Muscle of back (tissue), 11 donors: ENCODE results near the gene TMEM109. TPM values are rescaled to one million over a fixed set of nuclear protein-coding genes. Genes with fewer than 3 reads are reported as not detected.
"Not testable (repeated sequence)": the region's sequence is repeated elsewhere in the genome, so short reads cannot be mapped to it uniquely, and the experiment has no call there.

ENCODE experiments used
- DNase-seq, 3 donors: peaks; one replicate each; pipeline versions ENCODE4 v3.0.0 to v3.0.0-alpha.2; 2013
- polyA plus RNA-seq, 10 donors: library from polyadenylated mRNA; unstranded; fragments of 120-200 nt; gene quantifications; one replicate each; pipeline ENCODE4 v1.2.1, GENCODE V29; 2013; ENCODE audit not compliant: insufficient read length in 10 of 10

TMEM109 gene
- polyA plus RNA-seq, 10 donors: 73.9 to 109 (median 94.8) TPM

DNA sequence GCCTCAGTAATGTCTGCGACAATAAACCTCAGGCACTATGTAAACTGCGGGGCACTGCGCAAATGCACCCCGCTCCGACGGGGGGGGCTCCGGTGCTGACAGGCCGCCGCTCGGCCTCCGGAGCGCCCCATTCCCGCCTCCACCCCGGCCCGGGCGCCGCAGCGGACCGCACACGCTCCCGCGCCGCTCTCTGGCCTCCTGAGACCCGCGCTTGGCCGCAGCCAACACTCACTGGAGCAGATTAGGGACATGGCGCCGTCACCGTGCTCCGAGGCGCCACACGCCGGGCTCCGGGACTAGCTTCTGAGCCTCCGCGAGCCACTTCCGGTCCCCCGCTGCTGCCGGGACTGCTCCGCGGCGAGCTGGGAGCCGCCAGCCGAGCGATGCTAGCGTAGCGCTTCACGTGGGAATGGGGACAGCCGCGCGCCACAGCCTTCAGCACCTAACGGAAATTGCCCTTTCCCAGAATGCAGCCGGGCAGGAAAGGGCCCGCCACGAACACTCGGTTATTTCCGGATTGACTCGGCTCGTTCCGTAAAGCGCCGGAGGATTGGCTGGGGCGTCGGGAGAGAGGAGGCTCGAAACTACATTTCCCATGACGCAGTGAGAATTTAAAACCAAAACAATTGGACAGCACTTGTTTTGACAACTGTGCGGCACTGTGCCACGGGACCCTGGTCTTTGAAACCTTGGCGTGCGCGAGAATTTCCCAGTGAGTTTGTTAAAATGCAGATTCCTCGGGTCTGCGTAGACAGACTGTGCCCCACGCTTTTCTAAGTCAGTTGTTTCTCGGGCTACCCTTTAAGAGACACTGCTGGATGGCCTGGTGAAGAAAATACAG, 7.6 kb upstream of the TMEM109 start, which contains the start of gene PRPF19:
Gene PRPF19, minus strand, starts transcription at position 454 of the 841 bp plus-strand sequence. Its CDS starts 203 bp downstream, at position 251.
- peak; percentile 97 to 98 (median 97) for DNase-seq

DNA sequence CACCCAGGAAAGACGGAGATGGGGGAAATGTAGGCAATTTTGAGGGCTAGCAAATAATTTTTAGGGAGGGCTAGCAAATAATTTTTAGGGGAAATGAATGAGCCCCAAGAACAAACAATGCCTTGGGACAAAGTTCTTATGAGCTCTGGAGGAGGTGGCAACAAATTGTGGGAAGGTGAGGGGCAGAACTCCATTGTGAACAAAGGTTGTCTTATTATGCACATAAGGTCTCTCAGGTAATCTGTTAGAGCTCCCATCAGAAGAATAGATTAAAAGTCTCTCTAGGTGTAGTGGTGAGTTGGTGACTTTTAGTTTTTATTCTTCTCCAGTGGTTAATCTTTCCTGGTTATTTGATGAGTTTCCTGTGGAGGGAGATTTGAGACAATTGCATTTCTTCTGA, 5.2 kb upstream of the TMEM109 start:
- no peak for DNase-seq

DNA sequence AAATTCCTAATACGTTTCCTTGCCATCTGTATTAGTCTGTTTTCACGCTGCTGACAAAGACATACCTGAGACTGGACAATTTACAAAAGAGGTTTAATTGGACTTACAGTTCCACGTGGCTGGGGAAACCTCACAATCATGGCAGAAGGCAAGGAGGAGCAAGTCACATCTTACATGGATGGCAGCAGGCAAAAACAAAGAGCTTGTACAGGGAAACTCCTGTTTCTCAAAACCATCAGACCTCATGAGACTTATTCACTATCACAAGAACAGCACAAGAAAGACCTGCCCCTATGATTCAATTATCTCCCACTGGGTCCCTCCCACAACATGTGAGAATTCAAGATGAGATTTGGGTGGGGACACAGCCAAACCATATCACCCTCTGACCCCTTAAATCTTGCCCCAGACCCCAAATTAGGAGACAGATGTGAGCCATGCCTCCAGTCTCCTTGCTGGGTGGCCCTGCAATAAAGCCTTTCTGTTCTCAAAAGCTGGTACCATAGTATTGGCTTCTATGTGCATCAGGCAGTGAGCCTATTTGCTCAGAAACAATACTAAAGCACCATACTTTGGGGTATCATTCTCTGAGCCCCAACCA, 4.2 kb upstream of the TMEM109 start:
- DNase-seq: not testable (repeated sequence)

DNA sequence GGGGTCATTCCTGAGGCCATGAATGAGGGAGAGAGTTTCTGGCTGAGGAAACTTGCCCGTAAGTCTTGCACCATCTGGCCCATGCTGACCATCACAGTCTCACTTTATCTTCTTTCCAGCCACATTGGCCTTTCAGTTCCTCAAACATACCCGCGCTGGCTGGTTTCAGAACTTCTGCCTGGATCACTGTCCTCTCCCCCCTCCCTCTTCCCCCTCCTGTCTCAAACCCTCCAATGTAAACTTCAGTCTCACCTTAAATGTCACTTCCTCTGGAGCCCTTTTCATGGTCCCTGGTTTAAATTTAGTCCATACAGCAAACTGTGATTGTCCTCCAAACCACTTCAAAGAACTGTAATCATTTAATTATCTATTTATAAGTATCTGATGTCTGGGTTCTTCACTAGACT, 3.7 kb upstream of the TMEM109 start:
- DNase-seq: no peak

DNA sequence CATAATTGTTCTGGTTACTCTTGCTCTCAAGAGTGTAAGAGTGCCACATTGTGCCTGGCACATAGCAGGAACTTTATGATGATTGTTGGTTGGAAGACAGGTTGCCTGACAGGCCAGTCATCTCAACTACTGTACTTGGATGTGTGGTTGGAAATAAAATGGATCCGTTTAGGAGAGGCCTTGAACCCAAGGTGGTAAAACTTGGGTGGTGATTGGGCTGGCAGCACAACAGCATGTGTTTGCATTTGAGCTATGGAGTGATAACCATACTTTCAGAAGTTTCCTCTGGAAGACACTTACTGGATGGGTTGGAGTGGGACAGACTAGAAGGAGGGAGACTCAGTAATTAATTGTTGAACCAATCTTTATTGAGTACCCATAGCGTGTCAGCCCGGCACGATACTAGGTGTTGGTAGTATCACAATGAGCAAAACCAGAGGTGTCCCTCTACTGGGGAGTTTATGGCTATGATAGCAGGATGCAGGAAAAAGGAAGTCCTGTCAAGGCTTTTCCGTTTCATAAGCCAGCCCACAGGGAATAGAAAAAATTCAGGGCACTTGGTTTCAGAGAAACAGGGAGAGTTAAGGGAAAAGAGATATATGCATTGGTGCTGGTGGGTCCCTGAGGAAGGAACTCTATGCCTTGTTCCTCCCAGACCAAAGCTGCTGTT, 3.1 kb upstream of the TMEM109 start:
- no peak for DNase-seq

DNA sequence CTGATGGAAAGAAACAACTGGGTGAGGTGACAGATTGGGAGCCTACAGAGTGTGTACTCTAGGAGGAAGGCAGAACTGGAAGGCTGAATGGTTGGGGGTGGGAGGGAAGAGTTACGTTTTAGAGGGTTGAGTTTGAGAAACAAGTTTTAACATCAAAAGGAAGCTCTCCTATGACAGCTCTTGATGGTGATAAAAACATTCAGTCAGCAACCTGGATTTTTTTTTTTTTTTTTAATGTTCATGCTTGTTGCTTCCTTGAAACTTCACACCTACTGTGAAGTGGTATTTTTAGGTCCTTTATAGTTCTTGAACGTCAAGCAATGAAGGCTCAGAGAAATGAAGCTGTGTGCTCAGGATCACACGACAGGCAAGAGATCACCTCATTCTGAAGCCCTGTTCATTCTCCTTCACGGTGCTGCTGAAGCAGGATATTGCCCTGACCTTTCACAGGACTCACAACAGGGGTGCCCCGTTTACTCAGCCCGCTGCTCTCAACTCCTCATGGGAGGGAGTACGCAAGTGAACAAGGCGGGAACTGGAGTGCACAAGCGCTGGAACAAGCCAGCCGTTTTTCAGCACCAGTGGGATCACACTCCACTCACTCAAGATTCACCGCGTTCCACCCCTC, 1.6 kb upstream of the TMEM109 start:
- DNase-seq: no peak

DNA sequence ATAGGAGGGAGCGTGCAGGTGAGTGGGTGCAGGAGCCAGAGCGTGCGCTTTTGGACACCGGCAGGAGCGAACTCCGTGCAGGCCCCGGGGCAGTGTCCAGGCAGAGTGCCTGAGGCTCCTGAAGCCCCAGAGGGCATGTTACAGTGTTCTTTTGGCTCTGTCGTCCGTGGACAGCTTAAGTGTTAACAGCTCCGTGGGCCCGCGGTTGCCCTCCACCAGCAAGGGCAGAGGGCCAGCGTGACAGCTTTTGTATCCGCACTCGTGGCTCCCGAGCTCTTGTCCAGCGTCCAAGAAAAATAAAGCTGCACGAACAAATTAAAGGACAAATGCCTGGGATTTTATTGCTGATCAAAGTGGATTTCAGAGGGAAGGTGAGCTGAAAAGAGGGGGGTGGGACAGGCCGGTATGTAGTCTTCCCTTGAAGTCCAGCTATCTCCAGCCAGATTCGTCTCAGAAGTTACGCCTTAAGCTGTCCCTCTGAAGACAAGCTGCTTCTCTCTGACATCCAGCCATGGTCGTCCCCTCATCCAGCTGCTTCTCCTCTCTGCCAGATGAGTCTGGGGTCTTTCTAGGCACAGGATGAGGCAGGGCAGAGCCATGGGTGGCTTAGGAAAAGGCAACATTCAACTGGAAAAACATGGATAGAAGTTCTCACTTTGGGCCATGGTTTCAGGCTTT, 968 bp upstream of the TMEM109 start:
- DNase-seq: no peak

DNA sequence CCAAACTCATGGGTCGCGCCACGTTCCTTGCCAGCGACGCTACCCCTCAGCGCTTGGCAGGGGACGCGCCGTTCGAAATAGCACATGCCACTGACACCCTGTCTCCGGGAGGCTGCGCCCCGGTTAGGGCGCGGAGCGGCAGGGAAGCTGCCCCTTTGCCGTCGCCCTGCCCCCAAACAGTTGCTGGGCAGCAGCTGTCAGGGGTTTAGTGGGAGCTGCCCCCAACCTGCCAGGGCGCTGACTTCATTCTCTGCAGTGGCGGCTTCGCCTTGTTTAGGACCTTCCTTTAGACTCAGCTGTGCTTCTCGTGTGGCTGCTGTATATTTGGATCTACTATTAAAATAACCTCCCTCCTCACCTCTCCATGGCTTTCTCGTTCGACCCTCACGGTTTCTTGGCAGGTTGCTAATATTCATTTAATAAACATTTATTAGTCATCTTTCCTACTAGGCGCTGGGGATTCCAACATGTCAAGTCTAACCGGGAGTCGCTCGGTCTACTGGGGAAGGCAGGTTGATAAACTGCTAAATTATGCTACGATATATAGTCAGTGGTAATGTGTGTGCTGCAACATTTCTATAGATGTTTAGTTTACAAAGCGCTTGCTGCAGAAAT, 782 bp downstream of the TMEM109 start:
- peak; percentile 38 to 78 (median 45) for DNase-seq

DNA sequence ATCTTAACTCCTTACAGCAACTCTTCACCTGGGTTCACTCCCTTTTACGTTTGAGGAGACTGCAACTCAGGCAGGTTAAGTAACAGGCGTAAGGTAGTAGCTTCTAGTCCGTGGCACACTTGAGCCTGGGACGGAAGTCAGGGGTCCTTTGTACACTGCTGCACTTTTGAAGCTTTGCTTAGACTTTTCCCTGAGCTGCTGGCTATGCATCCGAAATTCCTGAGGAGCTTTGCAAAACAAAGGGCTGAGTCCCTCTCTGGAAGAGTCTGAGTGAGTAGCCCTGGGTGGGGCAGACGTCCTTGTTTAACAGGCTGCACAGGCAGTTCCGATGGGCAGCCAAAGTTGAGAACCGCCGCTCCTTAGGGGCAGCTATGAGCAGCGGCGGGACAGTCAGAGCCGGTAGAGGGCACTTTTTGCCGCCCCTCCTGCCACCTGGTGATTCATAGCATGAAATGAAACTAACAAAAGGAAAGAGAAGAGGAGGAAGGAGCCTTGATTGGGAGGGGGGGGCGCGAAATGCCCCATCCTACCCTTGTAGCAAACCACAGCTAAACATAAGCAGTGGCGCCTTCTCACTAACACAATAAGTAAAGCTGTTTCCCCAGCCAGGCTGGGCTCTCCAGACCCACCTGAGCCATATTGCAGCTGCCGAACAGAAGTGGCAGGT, 1.4 kb downstream of the TMEM109 start:
- DNase-seq: peak in 2 of 3 donors; percentile 41 to 69

DNA sequence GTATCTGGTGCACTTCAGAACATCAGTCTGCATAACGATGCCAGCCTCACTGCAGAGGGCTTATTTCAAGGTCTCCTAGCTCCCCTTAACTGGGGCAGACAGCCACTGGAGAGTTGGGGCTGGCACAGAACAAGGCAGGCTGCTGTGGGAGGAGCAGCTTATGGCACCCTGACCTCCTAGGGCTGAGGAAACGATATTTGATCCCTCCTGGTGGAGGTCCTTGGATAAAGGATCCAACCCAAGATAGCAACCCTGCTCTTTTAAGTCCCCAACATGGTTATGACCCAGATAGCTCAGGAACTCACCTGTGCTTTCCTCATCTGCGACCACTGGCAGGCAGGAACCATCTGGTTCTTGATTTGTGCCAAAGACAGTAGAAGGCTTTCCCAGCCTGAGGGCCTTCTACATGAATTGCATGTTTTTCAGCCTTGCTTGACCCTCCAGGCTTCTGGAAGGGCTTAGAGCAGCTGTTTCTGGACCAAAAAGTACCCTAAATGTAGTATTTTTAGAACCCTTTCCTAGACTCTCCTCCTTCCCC, 2.8 kb downstream of the TMEM109 start:
- DNase-seq: no peak

DNA sequence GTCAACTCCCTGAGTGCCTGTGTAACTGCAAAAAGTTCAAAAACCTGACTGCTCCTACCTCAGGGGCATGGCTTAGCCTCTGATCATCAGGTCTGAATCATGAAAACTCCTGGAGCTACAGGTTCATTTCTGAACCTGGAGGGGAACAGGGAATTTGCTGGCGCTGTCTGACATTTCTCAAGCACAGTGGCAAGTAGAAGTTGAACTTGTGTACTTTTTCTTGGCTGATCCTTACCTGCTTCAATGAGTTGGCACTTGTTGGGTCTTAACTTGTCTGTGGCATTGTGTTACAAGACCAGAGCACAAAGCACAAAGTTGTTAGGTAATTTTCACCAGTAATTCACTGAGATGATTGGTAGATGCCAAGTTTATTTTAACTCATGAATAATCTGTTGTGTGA, 3.3 kb downstream of the TMEM109 start:
- DNase-seq: no peak

DNA sequence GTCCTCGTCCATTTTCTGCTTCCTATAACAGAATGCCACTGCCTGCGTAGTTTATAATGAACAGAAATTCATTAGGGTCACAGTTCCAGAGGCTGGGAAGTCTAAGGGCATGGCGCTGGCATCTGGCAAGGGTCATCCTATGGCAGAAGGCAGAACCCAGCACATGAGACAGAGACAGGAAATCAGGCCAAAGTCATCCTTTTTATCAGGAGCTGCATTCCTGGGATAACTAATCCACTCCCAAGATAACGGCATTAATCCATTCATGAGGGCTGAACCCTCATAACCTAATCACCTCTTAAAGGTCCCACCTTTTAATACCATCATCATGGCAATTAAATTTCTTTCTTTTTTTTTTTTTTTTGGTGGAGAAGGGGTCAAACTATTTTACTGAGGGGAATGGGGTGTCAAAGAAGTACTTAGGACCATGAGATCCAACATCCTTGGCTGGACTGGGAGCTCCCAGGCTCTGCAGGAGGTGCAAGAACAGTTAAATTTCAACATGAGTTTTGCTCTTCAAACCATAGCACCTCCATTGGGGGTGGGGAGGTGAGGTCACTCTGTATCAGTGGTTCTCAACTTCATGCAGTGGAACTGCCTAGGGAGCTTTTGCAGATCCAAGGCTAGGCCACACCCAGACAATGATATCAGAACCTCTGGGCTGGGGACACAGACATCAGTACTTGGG, 4.4 kb downstream of the TMEM109 start:
- DNase-seq: no peak

DNA sequence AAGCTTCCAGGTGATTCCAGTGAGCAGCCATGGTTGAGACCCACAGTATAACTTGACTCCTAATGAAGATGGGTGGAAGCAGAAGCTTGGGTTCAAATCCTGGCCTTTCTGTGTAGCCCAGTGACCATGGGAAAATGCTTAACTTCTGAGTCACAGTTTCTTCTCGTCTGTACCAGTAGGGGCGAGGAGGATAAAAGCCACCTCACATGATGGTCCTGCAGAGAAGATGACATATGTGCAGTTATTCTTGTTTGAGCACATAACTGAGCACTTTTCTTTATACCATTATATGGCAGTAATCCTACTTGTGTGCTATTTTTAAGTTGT, 4.9 kb downstream of the TMEM109 start:
- DNase-seq: no peak

DNA sequence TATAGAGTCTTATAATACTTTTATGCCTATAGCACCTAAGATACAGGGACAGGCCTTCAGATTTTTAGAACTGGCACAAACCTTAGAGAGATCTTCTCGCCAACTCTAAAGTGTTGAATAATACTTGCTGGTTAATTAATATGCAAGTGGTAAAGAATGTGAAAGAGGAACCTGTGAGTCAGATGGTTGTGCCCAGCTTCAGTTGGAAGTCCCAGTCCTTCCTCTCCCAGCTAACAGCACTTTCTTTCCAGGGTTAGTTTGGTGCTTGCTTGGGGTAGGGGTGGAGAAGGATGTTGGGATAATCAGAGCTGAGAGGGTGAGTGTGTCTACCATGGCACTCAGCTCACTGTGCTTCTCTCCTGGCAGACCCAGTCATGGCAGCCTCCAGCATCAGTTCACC, 5.4 kb downstream of the TMEM109 start:
- no peak for DNase-seq

DNA sequence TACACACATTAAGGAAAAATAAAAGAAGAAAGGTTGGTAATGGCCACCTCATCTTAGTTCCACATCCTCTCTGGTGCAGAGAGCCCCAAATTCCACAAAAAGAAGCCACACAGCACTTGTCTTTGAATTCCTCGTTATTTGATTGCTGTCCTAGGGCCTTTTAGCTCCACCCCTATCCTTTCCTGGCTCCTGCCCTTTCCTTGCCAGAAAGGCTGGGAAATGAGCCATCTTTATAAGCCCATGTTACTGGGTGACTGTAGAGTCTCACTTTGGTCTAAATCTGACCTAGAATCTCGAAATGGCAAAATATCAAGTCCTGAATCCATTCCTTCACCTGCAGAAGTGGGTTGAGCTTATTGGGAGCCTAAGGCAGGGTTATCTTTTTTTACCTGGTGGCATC, 6.0 kb downstream of the TMEM109 start:
- no peak for DNase-seq

DNA sequence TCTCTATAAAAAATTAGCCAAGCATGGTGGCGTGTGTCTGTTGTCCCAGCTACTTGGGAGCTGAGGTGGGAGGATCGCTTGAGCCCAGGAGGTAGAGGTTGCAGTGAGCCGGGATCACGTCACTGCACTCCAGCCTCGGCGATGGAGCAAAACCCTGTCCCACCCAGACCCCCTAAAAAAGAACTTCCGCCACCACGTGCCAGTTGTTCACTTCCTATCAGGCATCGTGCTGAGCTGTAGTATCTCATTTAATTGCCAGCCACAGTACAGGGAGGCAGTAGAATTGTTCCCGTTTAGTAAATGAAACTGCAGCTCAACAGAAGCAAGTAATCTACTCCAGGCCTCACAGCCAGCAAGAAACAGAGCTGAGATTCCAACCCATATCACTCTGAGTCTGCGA, 7.3 kb downstream of the TMEM109 start:
- no peak for DNase-seq

DNA sequence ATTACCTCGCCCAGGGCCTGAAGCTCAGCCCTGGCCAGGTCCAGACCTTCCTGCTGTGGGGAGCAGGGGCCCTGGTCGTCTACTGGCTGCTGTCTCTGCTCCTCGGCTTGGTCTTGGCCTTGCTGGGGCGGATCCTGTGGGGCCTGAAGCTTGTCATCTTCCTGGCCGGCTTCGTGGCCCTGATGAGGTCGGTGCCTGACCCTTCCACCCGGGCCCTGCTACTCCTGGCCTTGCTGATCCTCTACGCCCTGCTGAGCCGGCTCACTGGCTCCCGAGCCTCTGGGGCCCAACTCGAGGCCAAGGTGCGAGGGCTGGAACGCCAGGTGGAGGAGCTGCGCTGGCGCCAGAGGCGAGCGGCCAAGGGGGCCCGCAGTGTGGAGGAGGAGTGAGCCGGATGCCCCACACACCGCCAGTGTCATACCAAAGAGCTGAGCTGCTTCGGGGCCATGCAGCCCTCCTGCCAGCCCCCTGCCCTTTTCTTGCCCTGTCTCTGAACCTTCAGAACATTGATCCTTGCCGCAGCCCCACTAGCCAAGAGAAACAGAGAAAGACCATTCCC, 7.9 kb downstream of the TMEM109 start:
- no peak for DNase-seq

DNA sequence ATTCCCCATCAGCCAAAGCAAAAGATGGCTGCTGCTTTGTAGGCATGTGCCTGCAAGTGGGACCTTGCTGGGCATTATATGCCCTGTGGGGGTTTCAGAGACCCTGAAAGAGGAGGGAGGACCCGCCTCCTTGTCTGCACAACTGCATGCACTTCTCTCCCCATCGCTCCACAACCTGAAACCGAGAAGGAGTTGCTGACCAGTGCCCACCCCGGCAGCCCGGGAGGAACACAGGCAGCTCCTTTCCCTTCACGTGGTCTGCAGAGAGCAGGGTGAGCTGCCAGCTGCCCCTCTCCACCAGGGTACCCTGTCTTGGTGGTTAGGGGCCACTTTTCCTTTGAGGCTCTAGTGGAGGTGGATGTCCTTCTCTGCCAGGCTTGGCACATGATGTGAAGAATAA, 8.9 kb downstream of the TMEM109 start:
- DNase-seq: no peak

DNA sequence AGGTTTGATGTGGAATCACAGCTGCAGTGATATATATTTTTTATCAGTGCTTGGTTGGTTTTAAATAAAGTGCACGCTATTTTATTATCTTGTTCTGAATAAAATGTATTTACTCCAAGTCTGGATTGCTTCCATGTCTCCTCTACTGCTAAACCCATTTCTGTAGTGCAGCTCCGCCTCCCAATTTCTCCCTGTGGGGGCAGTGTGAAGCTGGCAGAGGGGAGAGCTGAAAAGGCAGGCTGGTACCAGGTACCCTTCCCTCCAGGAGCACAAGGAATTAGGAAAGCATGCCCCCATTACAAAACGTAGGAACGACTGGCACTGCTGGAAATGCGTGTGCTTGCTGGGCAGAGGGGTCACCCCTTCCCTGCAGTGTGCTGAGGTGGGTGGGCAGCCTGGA, 9.4 kb downstream of the TMEM109 start:
- DNase-seq: no peak

DNA sequence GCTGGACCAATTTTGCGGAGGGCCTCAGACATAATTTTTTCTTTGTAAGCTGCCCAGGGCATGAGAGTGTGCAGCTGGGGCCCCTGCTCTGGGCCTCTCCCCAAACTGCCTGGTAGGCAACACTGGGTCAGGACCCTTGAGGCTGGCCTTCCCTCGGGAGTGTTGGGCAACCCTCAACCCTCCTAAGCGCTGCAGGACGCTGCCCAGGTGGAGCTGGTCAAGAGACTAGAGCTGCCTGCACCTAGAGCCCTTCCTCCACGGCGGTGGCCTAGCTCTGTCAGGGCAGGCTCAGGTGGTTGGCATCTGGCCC, 9.8 kb downstream of the TMEM109 start:
- no peak for DNase-seq
